ENCODE measurements around the gene VDAC1. TPM values are rescaled to one million over a fixed set of nuclear protein-coding genes. Genes with fewer than 3 reads are reported as not detected.

The VDAC1 gene
- polyA plus RNA-seq, 1 experiment = 187 TPM

DNA sequence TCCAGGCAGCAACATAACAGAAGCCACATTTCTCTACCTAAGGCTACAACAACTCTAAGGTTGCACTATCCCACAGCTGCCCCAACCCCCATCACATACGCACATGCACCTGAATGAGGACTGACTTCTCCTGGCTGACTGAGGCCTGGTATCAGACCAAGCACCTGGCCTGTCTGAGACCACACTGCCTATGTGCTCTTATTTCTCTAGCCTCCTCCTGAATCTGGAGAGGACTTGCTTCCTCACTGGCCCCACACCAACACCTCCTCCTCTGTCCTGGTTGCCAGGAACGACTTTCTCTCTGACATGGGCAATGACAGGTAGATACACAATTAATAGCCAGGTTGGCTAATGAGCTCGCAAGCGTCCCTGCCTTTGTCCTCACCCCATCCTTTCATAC lies 14.9 kb upstream of the VDAC1 start:
- no peaks in the 10 kb centered on the region for H3K36me3 ChIP-seq (ENCODE audit: control insufficient read depth, insufficient read depth, low read length)
- POLR2A ChIA-PET = no interaction called here
- TF ChIP-seq, protein P1, sequence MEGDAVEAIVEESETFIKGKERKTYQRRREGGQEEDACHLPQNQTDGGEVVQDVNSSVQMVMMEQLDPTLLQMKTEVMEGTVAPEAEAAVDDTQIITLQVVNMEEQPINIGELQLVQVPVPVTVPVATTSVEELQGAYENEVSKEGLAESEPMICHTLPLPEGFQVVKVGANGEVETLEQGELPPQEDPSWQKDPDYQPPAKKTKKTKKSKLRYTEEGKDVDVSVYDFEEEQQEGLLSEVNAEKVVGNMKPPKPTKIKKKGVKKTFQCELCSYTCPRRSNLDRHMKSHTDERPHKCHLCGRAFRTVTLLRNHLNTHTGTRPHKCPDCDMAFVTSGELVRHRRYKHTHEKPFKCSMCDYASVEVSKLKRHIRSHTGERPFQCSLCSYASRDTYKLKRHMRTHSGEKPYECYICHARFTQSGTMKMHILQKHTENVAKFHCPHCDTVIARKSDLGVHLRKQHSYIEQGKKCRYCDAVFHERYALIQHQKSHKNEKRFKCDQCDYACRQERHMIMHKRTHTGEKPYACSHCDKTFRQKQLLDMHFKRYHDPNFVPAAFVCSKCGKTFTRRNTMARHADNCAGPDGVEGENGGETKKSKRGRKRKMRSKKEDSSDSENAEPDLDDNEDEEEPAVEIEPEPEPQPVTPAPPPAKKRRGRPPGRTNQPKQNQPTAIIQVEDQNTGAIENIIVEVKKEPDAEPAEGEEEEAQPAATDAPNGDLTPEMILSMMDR (IDR thresholded peaks at IDR 0.05; ENCODE audit: insufficient read depth, low read depth, low read length) = no peak
- H3K27me3 ChIP-seq (ENCODE audit: control insufficient read depth, insufficient read depth, low read length) = peaks cover 15% of the 10 kb centered on the region
- no peak for DNase-seq (ENCODE audit: low read depth)
- H3K4me3 ChIP-seq (ENCODE audit: low read depth, low read length) = no peak overlapping the region
- CTCF ChIA-PET = interaction anchor here (0.7 to 1.5 kb wide), 2 partner anchors 15 to 814 kb away, joined by 3 to 5 read pairs; partner anchors contain the start of gene VDAC1

DNA sequence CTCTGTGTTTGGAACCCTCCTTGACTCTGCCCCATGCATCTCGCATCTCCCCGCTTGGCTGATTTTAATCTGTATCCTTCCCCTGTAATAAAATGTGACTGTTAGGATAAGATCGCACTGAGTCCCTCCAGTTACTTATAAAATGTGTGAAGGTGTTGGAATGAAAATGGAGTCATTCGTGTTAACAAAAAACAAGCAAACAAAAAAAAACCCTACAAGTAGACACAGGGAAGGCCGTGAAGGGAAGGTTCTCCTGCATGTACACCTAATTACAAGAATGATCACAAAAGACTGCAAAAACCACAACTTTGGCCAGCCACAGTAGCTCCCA lies 14.2 kb upstream of the VDAC1 start:
- no peak for DNase-seq (ENCODE audit: low read depth)
- CTCF ChIA-PET = interaction anchor here (0.7 kb wide), 1 partner anchor 815 kb away, joined by 3 read pairs; no protein-coding TSS in a partner anchor
- Histone ChIP-seq H3K4me3 (ENCODE audit: low read depth, low read length) (no peak overlapping the region), H3K27me3 (ENCODE audit: control insufficient read depth, insufficient read depth, low read length) (peaks cover 14% of the 10 kb centered on the region), H3K36me3 (ENCODE audit: control insufficient read depth, insufficient read depth, low read length) (no peaks in the 10 kb centered on the region)
- POLR2A ChIA-PET = no interaction called here
- TF ChIP-seq, protein P1 (IDR thresholded peaks at IDR 0.05; ENCODE audit: insufficient read depth, low read depth, low read length) = no peak

DNA sequence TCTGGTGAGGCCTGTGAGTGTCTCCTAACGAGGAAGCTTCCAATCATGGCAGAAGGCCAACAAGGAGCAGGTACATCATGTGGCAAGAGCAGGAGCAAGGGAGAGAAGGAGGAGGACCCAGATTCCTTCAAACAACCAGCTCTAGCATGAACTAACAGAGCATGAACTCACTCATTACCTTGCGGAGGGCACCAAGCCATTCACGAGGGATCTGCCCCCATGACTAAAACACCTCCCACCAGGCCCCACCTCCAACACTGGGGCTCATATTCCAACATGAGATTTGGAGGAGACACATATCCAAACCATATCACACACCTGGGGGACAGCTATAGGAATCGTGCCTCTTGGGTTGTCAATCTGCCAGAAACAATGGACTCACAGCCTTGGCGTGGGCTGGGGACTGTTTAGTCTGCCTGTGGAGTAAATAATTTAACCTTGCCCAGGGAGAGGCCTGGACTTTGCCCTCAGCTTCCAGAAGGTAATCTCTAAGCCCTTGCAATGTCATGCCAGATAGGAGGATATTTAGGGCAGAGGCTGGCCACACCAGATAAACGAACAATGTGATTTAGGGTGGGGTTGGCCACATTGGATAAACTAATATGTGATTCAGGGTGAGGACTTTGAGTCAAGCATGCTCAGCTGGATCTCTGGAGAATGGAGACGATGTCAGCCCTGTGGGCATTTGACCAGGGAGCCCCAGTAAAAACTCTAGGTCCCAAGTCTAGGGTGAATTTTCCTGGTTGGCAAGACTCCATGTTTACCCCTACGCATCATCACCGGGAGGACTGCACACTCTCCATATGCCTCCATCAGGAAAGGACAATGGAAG lies 13.6 kb upstream of the VDAC1 start:
- peaks cover 12% of the 10 kb centered on the region for H3K27me3 ChIP-seq (ENCODE audit: control insufficient read depth, insufficient read depth, low read length)
- no peak overlapping the region for H3K4me3 ChIP-seq (ENCODE audit: low read depth, low read length)
- ChIA-PET CTCF (interaction anchor here (1.0 kb wide), 1 partner anchor 19 kb away, joined by 3 read pairs; no protein-coding TSS in a partner anchor), POLR2A (no interaction called here)
- TF ChIP-seq, protein P1 (IDR thresholded peaks at IDR 0.05; ENCODE audit: insufficient read depth, low read depth, low read length) = no peak
- no peak for DNase-seq (ENCODE audit: low read depth)
- H3K36me3 ChIP-seq (ENCODE audit: control insufficient read depth, insufficient read depth, low read length) = no peaks in the 10 kb centered on the region

DNA sequence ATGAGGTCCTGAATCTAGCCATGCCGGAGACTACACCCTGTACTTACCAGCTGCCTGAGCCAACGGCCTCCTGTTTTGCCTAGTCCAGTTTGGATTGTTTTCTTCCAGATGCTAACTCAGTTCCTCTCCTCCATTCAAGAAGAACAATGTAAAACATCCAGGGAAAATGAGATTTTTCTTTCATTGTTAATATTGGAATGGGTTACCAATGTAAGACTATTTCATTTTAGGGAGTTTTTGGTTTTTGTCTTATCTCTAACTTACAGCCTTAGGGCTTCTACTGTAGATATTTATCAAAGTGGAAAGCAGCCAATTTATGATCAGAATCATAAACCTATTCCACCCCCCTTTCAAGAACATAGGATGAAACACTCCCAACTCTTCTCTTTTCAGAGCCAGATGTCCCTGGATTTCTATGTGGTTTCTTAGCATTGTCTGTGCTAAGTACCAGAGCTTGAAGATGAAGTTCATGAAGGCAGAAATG lies 3.5 kb upstream of the VDAC1 start:
- Histone ChIP-seq H3K36me3 (ENCODE audit: control insufficient read depth, insufficient read depth, low read length) (no peaks in the 10 kb centered on the region), H3K27me3 (ENCODE audit: control insufficient read depth, insufficient read depth, low read length) (peaks cover 2% of the 10 kb centered on the region), H3K4me3 (ENCODE audit: low read depth, low read length) (no peak overlapping the region)
- TF ChIP-seq, protein P1 (IDR thresholded peaks at IDR 0.05; ENCODE audit: insufficient read depth, low read depth, low read length) = no peak
- POLR2A ChIA-PET = no interaction called here
- DNase-seq (ENCODE audit: low read depth) = no peak
- CTCF ChIA-PET = interaction anchor here (2.6 kb wide), 1 partner anchor 32 kb away, joined by 18 read pairs; no protein-coding TSS in a partner anchor

DNA sequence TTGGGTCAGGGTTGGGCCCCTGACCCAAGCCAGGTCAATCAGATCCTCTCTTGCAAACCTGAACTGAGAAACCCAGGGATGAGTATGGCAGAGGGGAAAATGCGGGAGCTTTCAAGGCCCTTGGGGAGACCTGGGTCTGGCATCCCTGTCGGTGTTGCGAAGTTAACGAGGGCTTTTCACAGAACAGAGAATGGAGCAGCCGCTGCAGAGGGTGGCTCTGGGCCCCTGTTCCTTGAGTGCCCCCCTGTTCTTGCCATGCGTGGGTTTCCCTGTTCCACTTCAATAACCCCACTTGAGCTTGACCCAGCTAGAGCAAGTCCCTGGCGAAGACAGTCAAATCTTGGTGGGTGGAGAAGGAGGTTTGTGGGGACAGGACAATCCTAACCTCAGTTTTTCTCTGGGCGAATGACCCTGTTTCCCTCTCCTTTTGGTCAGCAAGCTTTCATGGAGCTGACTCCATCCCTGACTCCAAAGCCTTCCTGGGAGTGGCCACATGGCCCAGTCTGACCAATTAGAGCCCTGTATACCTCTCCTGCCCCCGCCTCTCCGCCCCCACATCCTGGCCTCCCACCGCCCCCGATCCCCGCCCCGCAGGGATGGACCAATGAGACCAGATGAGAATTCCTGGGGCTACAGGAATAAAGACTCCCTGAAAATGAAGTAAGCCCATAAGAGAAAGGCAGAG lies 2.9 kb upstream of the VDAC1 start:
- Histone ChIP-seq H3K4me3 (ENCODE audit: low read depth, low read length) (no peak overlapping the region), H3K36me3 (ENCODE audit: control insufficient read depth, insufficient read depth, low read length) (no peaks in the 10 kb centered on the region), H3K27me3 (ENCODE audit: control insufficient read depth, insufficient read depth, low read length) (peaks cover 2% of the 10 kb centered on the region)
- TF ChIP-seq, protein P1 (IDR thresholded peaks at IDR 0.05; ENCODE audit: insufficient read depth, low read depth, low read length) = no peak
- ChIA-PET POLR2A (interaction anchor here (0.7 kb wide), 1 partner anchor 19 kb away, joined by 13 read pairs; no protein-coding TSS in a partner anchor), CTCF (interaction anchor here (0.9 to 2.6 kb wide), 3 partner anchors 11 to 32 kb away, joined by 4 to 18 read pairs (median 4); no protein-coding TSS in a partner anchor)
- no peak for DNase-seq (ENCODE audit: low read depth)
